ENCODE data around the gene SPATA6L. TPM values are rescaled to one million over a fixed set of nuclear protein-coding genes. Genes with fewer than 3 reads are reported as not detected.

Gene SPATA6L
- total RNA-seq, 1 donor from 2014 or later, result not detected

- intact Hi-C loops (cut with DNase I), result loop anchor here (5.0 kb wide), 1 partner anchor 142 kb away; the partner anchor contains the start of gene AK3
- H3K27me3 ChIP-seq, result no peaks in the 10 kb centered on the region
- DNase-seq (ENCODE audit: low spot score in 2 of 2), result no peak
- H3K36me3 ChIP-seq, result no peaks in the 10 kb centered on the region
- no peaks in the 10 kb centered on the region for H3K9me3 ChIP-seq
- peaks cover 3% of the 10 kb centered on the region in 2 donors for H3K4me1 ChIP-seq
- no peak for TF ChIP-seq CTCF (IDR thresholded peaks at IDR 0.05)
- H3K4me3 ChIP-seq, result no peak overlapping the region
- H3K27ac ChIP-seq, result no peak overlapping the region
These were observed 65.9 kb downstream of the SPATA6L start for GRCh38 chr9:4600368-4600767.

- Histone ChIP-seq H3K27ac (peak overlapping the region in 1 of 2 donors; percentile 26), H3K4me3 (peak overlapping the region in 1 of 2 donors; percentile 24), H3K9me3 (no peaks in the 10 kb centered on the region), H3K4me1 (peaks cover 3 to 4% of the 10 kb centered on the region in 2 donors), H3K36me3 (no peaks in the 10 kb centered on the region), H3K27me3 (no peaks in the 10 kb centered on the region)
- intact Hi-C loops (cut with DNase I), result no loop called here
- DNase-seq (ENCODE audit: low spot score in 2 of 2), result peak in 1 of 2 donors; percentile 52
- no peak for TF ChIP-seq CTCF (IDR thresholded peaks at IDR 0.05)
These were observed 69.9 kb downstream of the SPATA6L start for GRCh38 chr9:4596165-4596922.

- no peaks in the 10 kb centered on the region for H3K36me3 ChIP-seq
- intact Hi-C loops (cut with DNase I), result no loop called here
- peaks cover 3 to 13% of the 10 kb centered on the region in 2 donors for H3K4me1 ChIP-seq
- H3K27me3 ChIP-seq, result no peaks in the 10 kb centered on the region
- no peak for DNase-seq (ENCODE audit: low spot score in 2 of 2)
- H3K9me3 ChIP-seq, result no peaks in the 10 kb centered on the region
- TF ChIP-seq CTCF (IDR thresholded peaks at IDR 0.05), result no peak
- H3K4me3 ChIP-seq, result no peak overlapping the region
- H3K27ac ChIP-seq, result no peak overlapping the region
These were observed 71.3 kb downstream of the SPATA6L start for GRCh38 chr9:4594994-4595393.

DNA sequence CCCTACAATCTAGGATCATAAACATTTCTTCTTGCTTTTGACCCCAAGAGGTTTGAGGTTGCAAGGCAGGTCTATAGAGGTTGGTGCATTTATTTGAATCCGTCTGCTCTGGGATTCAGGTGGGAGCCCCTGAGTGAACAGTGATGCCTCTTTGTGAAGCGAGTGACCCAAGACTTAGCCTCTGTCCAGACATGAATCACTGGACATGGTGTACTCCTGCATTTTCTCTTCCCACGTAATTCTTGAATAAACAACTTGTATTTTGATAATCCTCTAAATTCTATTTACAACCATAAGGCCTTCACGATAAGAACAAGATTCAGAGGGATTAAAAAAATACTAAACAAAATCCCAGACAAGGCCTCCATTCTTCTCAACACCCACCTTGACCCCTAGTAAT, 71.7 kb downstream of the SPATA6L start:
- TF ChIP-seq CTCF (IDR thresholded peaks at IDR 0.05), result no peak
- no peak overlapping the region for H3K27ac ChIP-seq
- no peaks in the 10 kb centered on the region for H3K9me3 ChIP-seq
- H3K36me3 ChIP-seq, result no peaks in the 10 kb centered on the region
- H3K4me1 ChIP-seq, result peaks cover 3 to 13% of the 10 kb centered on the region in 2 donors
- no peak for DNase-seq (ENCODE audit: low spot score in 2 of 2)
- H3K27me3 ChIP-seq, result no peaks in the 10 kb centered on the region
- intact Hi-C loops (cut with DNase I), result no loop called here
- H3K4me3 ChIP-seq, result no peak overlapping the region

- Histone ChIP-seq H3K27ac (no peak overlapping the region), H3K27me3 (no peaks in the 10 kb centered on the region), H3K4me1 (peaks cover 3 to 13% of the 10 kb centered on the region in 2 donors), H3K4me3 (no peak overlapping the region), H3K36me3 (no peaks in the 10 kb centered on the region), H3K9me3 (no peaks in the 10 kb centered on the region)
- intact Hi-C loops (cut with DNase I), result no loop called here
- TF ChIP-seq CTCF (IDR thresholded peaks at IDR 0.05), result no peak
- DNase-seq (ENCODE audit: low spot score in 2 of 2), result no peak
These were observed 73.4 kb downstream of the SPATA6L start for GRCh38 chr9:4592886-4593285.
